B cell (primary cell): Measurements from ENCODE around the gene MMP11.

Experiments
- EZH2 ChIP-seq: IDR thresholded peaks from 2 replicates; pipeline ENCODE4 v1.6.1; 2012; ENCODE audit warnings: borderline replicate concordance, low read depth, mild to moderate bottlenecking, moderate library complexity, low read length; ENCODE audit not compliant: insufficient read depth, poor library complexity, severe bottlenecking
- TF ChIP-seq, protein P1 (sequence below): fragments of 200-600 bp; IDR thresholded peaks from one replicate; pipeline ENCODE4 v1.8.0; 2022; ENCODE audit warnings: antibody characterized with exemption, mild to moderate bottlenecking

DNA sequence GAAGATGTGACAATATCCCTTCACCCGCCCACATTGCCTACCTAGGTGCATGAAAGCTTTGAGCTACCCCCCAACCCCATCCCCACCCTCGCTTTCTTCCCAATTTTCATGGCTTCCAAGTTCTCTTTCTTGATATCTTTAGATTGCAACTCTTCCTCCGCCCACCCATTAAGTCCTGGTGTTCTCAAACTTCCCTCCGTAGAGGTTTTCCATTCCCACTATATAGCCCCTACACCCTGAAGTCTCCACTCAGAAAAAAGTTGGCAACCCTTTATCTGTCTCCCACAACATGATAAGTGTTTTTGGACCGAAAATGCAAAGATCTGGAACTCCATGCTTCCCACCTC lies 22.3 kb upstream of the MMP11 start:
- TF ChIP-seq, protein P1, sequence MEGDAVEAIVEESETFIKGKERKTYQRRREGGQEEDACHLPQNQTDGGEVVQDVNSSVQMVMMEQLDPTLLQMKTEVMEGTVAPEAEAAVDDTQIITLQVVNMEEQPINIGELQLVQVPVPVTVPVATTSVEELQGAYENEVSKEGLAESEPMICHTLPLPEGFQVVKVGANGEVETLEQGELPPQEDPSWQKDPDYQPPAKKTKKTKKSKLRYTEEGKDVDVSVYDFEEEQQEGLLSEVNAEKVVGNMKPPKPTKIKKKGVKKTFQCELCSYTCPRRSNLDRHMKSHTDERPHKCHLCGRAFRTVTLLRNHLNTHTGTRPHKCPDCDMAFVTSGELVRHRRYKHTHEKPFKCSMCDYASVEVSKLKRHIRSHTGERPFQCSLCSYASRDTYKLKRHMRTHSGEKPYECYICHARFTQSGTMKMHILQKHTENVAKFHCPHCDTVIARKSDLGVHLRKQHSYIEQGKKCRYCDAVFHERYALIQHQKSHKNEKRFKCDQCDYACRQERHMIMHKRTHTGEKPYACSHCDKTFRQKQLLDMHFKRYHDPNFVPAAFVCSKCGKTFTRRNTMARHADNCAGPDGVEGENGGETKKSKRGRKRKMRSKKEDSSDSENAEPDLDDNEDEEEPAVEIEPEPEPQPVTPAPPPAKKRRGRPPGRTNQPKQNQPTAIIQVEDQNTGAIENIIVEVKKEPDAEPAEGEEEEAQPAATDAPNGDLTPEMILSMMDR: no peak
- TF ChIP-seq EZH2: no peak
